Cortex of kidney (tissue), 1 donor: Measurements from ENCODE around the gene LRCH3.
"Not testable (repeated sequence)": the region's sequence is repeated elsewhere in the genome, so short reads cannot be mapped to it uniquely, and the experiment has no call there.

Experiments used
- DNase-seq: peaks from one replicate; lab custom pipeline; 2025; lab: John Stamatoyannopoulos, UW

LRCH3 gene

DNA sequence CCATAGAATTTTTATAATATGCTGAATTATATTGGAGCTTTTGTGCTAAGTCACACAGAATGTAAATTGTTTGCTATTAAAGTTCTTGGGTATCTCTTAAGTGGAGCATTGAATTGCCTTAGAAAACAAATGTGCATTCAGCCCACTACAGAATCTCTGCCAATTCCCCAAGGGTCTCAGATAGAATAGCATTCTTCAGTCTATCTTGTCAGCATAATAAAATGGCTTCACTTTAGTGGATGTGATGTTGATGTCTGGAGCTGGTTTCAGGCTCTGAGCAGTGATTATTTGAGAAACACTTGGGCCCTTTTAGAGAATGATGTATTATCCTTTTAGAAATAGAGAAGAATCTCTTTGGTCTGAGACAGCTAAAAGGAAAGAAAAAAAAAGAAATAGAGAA lies 45.2 kb downstream of the LRCH3 start:
- no peak for DNase-seq

DNA sequence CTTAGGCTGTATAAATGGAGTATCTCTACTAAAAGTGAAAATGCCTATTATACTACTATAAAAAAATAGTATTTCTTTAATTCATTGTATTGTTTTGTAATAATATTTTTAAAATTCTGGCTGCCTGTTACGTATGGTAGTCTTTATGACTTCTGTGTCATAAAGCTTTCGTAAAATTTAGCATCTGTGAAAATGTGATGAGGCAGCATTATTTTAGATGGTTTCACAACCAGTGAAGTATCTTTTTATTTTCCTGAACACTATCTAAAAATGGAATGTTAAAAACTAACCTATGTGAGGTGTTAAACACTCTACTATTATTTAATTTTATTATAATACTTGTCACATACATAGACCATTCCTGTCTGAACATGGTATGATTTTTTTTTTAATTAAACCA lies 46.2 kb downstream of the LRCH3 start:
- no peak for DNase-seq

DNA sequence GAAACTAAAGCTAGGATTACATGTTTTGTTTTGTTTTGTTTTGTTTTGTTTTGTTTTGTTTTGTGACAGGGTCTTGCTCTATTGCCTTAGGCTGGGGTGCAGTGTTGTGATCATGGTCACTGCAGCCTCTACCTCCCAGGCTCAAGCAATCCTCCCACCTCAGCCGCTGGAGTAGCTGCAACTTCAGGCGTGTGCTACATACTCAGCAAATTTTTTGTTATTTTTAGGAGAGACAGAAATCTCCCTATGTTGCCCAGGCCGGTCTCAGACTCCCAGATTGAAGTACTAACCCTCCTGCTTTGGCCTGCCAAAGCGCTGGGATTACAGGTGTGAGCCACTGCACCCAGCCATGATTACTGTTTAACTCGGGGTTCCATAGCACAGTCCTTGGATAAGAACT lies 50.7 kb downstream of the LRCH3 start:
- no peak for DNase-seq

GRCh38 chr3:197846491-197846890 lies 55.4 kb downstream of the LRCH3 start:
- DNase-seq, result no peak

GRCh38 chr3:197847866-197848401 lies 56.9 kb downstream of the LRCH3 start:
- DNase-seq, result no peak

DNA sequence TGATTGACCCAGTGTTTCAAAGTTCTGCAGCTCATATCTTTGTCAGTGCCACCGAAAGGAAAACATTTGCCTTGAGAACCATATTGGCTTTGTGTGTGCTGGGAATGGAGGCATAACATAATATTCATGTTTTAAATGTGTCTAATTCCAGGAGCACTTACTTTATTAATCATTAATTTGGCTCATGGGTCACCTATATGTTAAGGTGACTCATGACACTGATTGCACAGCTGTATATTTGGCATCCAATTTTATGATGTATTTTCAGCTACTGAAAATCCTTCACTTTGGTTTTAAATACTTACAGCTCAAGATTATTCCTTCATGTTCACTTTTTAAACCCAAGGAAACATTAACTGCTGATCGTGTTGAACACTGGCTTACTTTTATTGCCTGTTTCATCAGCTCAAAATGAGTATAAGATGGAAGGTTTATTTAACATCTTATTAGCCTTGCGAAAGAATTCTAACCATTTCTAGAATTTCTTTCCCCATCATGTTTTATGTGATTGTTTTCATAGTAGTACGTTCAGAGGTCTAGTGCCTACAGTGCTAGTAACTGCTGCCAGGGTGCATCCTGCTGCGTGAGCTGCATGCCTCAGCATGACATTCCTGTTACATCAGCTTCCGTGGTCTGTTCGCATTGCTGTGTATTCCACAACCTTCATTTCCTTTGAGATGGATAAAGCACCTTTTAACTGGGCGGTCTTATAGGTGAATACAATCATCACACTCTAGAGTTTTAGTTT lies 63.7 kb downstream of the LRCH3 start:
- DNase-seq, result no peak

DNA sequence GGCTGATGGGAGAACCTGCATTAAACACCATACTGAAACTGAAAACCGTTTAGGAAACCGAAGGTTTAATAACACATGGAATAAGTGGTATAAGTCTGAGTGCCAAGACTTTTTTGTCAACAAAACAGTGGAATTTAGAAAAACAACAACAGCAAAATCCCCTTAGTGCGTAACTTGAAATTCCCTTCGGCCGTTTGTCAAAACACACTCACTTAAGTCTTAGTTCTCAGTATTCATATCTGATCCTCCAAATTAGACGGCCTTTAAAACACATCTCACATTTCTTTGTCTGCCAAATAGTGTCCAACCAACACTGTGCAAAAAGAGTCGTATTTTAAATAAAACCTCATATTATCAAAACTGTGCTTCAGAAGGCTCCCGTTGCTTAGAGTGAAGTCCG lies 64.5 kb downstream of the LRCH3 start:
- DNase-seq, result no peak

DNA sequence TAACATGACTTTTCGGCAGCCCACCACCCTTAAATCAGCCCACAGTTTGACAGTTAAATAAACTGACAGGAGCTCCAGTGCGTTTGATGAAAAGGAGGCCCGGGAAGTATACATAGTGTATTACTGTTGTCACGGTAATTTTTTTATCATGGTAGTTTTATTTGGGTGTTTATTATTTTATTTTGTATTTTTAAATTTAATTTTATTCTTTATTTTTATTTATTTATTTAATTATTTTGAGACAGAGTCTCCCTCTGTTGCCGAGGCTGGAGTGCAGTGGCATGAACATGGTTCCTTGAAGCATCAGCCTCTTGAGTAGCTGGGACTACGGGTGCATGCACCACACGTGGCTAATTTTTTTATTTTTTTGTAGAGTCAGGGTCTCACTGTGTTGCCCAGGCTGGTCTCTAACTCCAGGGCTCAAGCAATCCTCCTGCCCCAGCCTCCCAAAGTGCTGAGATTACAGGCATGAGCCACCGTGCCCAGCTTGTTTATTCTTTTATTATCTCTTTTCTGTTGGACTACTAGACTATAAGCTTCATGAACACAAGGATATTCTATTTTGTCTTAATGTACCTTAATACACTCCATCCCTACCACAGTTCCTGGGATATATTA lies 65.3 kb downstream of the LRCH3 start:
- no peak for DNase-seq

DNA sequence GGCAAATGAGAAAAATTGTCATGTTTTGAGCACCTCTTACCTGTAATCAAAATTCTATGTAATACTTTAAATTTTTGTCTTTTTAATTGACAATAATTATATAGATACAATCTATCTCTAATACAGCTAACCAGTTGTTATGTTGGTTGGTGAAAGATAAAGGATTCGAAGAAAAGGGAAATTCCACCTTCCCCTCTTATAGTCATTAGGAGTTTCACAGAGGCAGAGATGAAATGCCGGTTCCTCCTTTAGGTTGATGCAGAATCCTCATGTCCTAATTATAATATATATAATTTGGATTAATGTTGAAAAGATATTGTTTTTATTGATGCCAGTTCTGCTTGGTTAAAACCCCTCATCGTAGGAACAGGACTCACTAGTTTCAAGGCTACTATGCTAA lies 67.1 kb downstream of the LRCH3 start:
- DNase-seq, result no peak

DNA sequence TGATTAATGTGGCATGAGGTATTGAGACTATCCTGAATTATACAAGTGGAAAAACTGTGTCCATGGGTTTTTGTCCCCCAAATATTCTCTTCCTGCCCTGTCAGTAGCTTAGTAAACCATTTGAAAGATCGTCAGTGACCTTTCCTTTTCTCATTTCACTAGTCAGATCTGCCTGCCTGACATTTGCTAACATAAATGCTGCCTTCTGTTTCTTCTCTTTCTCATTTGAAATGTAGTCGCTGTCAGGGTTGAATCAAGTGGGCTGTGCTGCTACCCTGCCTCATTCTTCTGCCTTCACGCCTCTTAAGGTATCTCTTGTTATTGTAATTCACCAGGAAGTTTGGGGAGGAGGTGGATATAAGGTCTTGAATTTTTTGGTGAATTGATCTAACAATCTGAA lies 67.5 kb downstream of the LRCH3 start:
- no peak for DNase-seq

GRCh38 chr3:197866035-197866434 lies 75.0 kb downstream of the LRCH3 start:
- no peak for DNase-seq

GRCh38 chr3:197873329-197873728 lies 82.3 kb downstream of the LRCH3 start:
- DNase-seq, result no peak

DNA sequence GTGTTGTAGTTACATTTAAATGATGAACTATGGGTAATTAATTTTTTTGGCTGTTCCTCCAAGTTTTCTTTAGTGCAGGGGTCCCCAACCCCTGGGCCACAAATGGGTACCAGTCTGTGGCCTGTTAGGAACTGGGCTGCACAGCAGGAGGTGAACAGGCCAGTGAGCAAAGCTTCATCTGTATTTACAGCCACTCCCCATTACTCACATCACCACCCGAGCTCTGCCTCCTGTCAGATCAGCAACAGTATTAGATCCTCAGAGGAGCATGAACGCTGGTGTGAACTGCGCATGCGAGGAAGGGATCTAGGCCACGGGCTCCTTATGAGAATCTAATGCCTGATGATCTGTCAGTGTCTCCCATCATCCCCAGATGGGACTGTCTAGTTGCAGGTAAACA lies 83.0 kb downstream of the LRCH3 start:
- no peak for DNase-seq

- no peak for DNase-seq
Measured at GRCh38 chr3:197874653-197875052, 83.6 kb downstream of the LRCH3 start.

DNA sequence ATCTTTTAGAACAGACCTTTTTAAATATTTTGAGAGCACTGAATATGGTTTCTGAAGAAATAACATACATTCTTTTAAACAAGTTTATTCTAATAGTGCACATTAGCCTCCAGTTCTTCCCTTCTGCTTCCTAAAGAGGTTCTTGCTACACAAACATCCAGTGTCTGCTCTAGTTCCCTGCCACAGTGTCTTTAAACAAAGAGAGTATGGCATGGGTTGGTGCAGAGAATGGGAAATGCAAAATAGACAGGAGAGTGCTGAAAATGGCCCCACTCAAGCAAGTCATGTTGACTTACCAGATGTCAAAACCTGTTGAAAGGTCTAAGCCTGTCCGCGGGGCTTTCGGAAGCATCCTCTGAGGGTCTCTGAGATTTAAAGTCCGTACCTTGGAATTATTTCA lies 86.8 kb downstream of the LRCH3 start:
- DNase-seq, result no peak

DNA sequence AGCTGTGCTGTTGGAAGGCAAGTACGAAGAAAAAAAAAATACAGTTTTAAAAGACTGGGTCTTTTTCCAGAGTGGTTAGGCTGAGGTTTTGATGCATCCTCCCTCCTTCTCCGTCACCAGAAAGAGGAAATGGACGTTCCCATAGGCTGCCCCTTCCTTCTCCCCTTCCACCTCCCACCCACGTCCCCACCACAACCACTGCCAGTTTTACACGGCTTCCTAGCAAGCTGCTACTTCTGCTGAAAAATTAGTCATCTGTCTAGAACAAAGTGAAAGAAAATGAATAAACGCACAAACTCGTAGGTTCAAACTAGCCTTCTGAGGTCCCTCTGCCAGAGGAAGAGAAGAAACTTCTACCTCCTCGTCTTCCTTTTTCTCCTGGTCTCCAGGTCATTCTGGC lies 87.4 kb downstream of the LRCH3 start:
- no peak for DNase-seq

- DNase-seq, result no peak
Measured at GRCh38 chr3:197880491-197881269, 89.6 kb downstream of the LRCH3 start.

GRCh38 chr3:197881270-197881969 lies 90.4 kb downstream of the LRCH3 start:
- no peak for DNase-seq

DNA sequence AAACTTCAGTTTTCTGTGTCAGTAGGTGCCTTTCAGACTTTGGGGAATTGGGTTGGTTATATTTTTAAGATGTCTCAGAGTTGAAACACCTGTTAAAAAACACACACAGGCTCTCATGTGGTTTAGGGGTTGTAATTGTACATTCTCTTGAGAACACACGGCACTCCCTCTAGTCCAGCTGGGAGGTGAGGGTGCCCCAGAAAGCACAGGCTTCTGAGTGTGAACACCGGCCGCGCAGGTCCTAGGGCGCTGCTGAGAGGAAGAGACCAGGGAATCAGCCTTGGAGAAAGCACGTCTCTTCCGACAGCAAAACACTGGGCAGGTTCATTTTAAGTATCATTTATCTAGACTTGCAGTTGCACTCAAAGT lies 90.9 kb downstream of the LRCH3 start:
- no peak for DNase-seq

DNA sequence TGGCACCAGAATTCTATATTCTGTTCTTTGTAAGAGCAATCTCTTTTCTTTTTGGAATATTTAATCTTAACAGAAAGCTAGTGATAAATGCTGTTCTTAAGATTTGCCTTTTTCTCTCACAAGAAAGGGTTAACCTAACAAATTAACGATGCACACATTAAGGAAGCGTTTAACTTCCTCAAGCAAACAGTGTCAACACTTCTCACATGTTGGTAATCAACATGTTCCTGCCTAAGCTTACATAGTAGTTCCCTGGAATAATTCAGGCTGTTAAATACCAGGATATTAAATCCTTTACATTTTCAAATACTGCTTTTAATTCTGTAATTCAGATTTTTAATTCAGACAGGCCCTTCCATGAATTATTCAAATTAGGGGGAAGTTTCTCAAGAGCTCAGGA lies 91.5 kb downstream of the LRCH3 start:
- DNase-seq, result no peak

GRCh38 chr3:197883541-197883940 lies 92.5 kb downstream of the LRCH3 start:
- no peak for DNase-seq

GRCh38 chr3:197884330-197884729 lies 93.3 kb downstream of the LRCH3 start:
- not testable (repeated sequence) for DNase-seq
